Measurements from ENCODE around the gene SF3B2. TPM values are rescaled to one million over a fixed set of nuclear protein-coding genes. Genes with fewer than 3 reads are reported as not detected.
"Not testable (repeated sequence)": the region's sequence is repeated elsewhere in the genome, so short reads cannot be mapped to it uniquely, and the experiment has no call there.

The SF3B2 gene
- 100 to 1,000 TPM in 1 of 6 donors, 10 to 100 TPM in 5; 68.8 to 106 (median 85.2) TPM for polyA plus RNA-seq (ENCODE audit: low read depth in 6 of 6)

DNA sequence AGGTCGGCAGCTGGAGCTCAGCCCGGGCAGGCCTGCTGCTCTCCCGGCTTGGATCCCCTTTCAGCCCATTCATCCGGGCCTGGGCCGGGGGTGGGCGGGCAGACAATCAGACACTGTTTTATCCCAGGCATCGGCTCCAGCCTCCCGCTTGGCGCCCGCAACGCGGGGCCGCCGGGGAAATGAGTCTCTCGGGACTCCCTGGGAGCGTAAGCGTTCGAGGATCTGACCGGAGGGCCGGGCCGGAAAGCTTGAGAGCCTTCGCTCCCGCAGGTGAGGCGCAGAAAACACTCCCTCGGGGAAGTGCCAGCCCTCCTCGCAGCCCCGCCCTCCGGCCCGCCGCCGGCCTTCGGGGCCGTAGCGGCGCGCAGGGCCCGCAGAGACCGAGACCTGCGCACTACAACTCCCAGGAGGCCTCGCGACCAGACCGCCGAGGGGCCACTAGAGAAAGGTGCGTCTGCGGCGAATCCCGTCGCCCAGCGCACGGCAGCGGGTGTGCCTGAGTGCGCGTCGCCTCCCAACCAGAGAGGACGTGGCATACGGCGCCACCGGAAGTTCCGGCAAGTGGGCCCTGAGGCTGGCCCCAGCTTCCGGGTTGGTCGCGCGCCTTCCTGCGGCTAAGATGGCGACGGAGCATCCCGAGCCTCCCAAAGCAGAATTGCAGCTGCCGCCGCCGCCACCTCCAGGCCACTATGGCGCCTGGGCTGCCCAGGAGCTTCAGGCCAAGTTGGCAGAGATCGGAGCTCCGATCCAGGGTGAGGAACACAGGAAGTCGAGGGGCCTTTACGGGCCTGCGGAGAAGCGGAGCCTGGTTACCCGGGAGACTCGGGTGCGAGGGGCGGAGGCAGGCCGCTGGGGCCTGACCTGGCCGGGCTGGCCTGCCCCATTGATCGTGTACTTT, at the start of gene SF3B2:
TSS of gene SF3B2 (plus strand) at position 599 of the 898 bp plus-strand sequence. CDS start at position 620, 21 bp downstream.
- H3K27ac Mint-ChIP-seq = peak within 1 kb of the TSS; percentile 95 to 99 (median 97)
- H3K36me3 Mint-ChIP-seq = peaks cover 1 to 9% of the 10 kb centered on the region in 2 donors
- ATAC-seq (ENCODE audit: low read depth in 2 of 2) (peak; percentile 93), DNase-seq (peak; percentile 95)
- peak within 1 kb of the TSS; percentile 92 to 100 (median 99) for H3K4me3 Mint-ChIP-seq
- H3K9me3 Mint-ChIP-seq = peaks cover 0 to 1% (median 0%) of the 10 kb centered on the region in 7 donors
- H3K27me3 Mint-ChIP-seq = peaks cover 0 to 19% (median 8%) of the 10 kb centered on the region in 3 donors
- H3K4me1 Mint-ChIP-seq = peaks cover 36 to 38% (median 38%) of the 10 kb centered on the region in 3 donors

DNA sequence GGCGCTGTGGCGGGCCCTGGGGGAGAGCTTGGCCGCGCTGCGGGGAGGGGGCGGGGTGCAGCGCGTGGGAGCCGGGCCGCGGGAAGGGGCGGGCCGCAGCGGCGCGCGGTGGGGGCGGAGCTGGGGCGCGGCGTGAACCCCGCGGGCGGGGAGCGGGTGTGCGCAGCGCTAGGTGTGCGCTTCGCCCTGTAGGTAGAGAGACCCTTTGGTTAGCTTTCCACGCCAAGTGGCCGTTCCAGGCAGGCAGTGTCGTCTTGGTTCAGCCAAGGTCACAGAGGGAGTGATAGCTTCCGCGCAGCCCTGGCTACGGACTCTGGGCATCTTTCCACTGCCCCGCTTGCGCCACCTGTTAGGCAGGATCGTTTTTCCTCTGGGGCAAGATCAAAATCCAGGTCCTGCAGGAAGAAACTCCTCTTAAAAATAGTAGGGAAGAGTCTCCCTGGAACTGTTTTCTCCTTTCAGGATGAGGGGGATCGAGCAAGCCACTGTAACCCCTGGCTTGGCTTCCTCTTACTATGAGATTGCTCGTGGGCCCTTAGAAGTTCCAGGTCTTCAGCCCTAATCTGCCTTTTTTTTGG, 49.4 kb upstream of the SF3B2 start:
- Mint-ChIP-seq H3K4me3 (peak overlapping the region; percentile 94 to 100 (median 99)), H3K9me3 (no peaks in the 10 kb centered on the region), H3K36me3 (peaks cover 6 to 9% of the 10 kb centered on the region in 2 donors), H3K27ac (peak overlapping the region; percentile 72 to 100 (median 98)), H3K4me1 (peaks cover 19 to 50% (median 37%) of the 10 kb centered on the region in 3 donors), H3K27me3 (no peaks in the 10 kb centered on the region)
- DNase-seq (no peak), ATAC-seq (ENCODE audit: low read depth in 2 of 2) (peak; percentile 70 to 74)

DNA sequence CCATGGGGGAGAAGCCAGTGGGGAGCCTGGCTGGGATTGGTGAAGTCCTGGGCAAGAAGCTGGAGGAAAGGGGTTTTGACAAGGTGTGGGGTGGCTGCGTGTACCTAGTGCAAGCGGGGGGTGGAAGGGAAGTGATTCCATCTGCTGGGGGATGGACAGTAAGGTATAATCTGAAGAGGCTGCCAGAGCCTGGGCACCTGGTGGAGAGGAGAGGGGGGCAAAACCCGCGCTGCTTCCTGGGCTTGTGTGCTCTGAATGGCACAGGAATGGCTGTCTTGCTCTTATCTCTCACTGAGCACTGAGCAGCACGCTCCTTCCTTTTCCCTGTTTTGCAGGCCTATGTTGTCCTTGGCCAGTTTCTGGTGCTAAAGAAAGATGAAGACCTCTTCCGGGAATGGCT, 48.9 kb upstream of the SF3B2 start:
- ATAC-seq (ENCODE audit: low read depth in 2 of 2) (no peak), DNase-seq (no peak)
- Mint-ChIP-seq H3K36me3 (peaks cover under 1 to 4% of the 10 kb centered on the region in 2 donors), H3K9me3 (no peaks in the 10 kb centered on the region), H3K4me1 (peaks cover 18 to 50% (median 34%) of the 10 kb centered on the region in 3 donors), H3K27me3 (no peaks in the 10 kb centered on the region), H3K27ac (peak overlapping the region in 4 of 6 donors; percentile 28 to 85 (median 58)), H3K4me3 (peak overlapping the region; percentile 77 to 100 (median 96))

DNA sequence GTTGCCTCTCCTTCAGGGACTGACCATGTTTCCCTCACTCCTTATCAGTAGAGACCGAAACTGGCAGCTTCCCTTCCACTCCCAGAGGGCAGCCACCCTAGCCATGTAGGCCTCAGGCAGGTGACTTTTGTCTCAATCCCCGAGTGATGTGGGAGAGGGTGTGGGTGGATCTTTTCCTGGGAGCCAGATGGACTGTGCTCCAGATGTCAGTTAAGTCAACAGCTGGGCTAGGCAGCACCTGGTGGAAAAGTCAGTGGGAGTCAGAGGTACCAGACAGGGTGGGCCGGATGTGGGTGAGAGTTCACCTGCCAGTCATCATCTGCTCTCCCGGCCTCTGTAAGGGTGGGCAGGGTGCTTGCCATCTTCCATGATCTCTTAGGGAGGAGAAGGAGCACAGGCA, 48.0 kb upstream of the SF3B2 start:
- Mint-ChIP-seq H3K9me3 (no peaks in the 10 kb centered on the region), H3K4me1 (peaks cover 18 to 49% (median 34%) of the 10 kb centered on the region in 3 donors), H3K27me3 (no peaks in the 10 kb centered on the region), H3K4me3 (peak overlapping the region in 7 of 8 donors; percentile 20 to 94 (median 73)), H3K36me3 (no peaks in the 10 kb centered on the region), H3K27ac (no peak overlapping the region)
- DNase-seq (no peak), ATAC-seq (ENCODE audit: low read depth in 2 of 2) (no peak)

DNA sequence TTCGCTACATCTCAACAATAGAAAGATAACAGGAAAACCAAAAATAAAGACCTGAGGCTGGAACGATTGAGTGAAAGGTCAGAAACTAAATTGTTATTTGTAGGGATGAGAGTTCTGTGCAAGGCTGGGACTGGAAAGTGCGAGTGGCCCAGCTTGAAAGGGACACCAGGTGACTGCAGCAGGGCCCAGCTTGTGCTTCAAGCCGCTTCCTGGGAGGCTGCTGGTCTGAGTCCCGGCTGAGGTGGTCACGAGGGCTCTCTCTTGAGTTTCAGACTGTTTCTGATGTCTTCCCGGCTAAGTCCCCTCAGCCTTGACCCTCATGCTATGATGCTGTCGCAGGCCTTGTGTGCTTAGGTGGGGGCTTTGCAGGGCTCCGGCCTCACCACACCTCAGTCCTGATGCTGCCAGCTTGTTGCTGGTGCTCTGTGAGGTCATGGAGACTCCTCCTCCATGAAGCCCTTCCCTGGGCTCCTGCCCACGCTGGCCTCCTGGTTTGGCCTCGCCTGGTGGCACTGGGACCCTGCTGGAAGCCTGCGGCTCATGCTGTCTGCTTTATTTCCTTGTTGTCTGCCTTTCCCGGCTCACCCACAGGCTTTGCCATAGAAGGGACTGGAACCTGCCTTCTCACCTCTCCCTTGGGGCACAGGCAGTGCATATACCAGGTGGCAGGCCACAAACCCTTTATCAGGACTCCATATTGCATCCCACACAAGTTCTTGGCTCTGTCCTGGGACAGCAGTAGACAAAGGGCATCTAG, 45.9 kb upstream of the SF3B2 start:
- Mint-ChIP-seq H3K27ac (peak overlapping the region in 2 of 6 donors; percentile 18 to 57), H3K27me3 (peaks cover 0 to 6% (median 0%) of the 10 kb centered on the region in 3 donors), H3K9me3 (no peaks in the 10 kb centered on the region), H3K36me3 (no peaks in the 10 kb centered on the region), H3K4me3 (peak overlapping the region in 2 of 8 donors; percentile 49 to 76), H3K4me1 (peaks cover 10 to 33% (median 22%) of the 10 kb centered on the region in 3 donors)
- no peak for DNase-seq
- no peak for ATAC-seq (ENCODE audit: low read depth in 2 of 2)

DNA sequence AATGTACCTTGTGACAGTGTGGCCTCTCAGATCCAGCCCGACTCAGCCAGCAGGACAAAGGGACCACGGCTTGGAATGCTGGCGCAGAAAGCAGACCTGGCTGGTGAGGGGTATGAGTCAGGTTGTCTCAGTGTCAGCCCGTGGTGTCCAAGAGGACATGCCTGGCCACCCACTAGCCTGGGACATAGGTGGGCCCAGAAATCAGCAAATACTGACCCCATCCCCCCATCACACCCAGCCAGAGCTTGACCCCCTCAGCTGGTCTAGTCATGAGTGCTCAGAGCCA, 45.3 kb upstream of the SF3B2 start:
- Mint-ChIP-seq H3K36me3 (no peaks in the 10 kb centered on the region), H3K4me3 (peak overlapping the region in 1 of 8 donors; percentile 19), H3K4me1 (peaks cover 5 to 29% (median 17%) of the 10 kb centered on the region in 3 donors), H3K27ac (no peak overlapping the region), H3K9me3 (no peaks in the 10 kb centered on the region), H3K27me3 (peaks cover 0 to 6% (median 0%) of the 10 kb centered on the region in 3 donors)
- no peak for DNase-seq
- ATAC-seq (ENCODE audit: low read depth in 2 of 2) = no peak

GRCh38 chr11:66007201-66007634, 44.9 kb upstream of the SF3B2 start:
- Mint-ChIP-seq H3K4me1 (peaks cover 3 to 25% (median 13%) of the 10 kb centered on the region in 3 donors), H3K4me3 (no peak overlapping the region), H3K9me3 (no peaks in the 10 kb centered on the region), H3K36me3 (no peaks in the 10 kb centered on the region), H3K27me3 (peaks cover 0 to 6% (median 3%) of the 10 kb centered on the region in 3 donors), H3K27ac (peak overlapping the region in 1 of 6 donors; percentile 57)
- ATAC-seq (ENCODE audit: low read depth in 2 of 2) (no peak), DNase-seq (no peak)

DNA sequence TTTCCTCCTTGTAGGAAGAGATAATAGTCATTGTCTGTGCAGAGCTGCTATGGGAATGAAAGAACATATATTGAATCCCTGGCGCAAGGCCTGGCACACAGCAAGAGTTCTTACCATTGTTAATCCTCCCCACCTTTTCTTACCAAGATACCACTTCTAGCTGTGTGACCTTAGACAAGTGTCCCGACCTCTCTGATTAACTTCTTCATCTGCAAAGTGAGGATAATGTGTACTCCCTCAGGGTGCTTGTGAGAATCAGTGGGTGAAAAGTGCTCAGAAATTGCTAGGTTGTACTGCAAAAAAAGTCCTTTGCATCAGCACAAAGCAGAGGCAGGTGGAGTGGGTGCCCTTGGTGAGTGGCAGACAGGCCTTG, 44.1 kb upstream of the SF3B2 start:
- H3K9me3 Mint-ChIP-seq = no peaks in the 10 kb centered on the region
- H3K36me3 Mint-ChIP-seq = no peaks in the 10 kb centered on the region
- ATAC-seq (ENCODE audit: low read depth in 2 of 2) (no peak), DNase-seq (no peak)
- H3K4me3 Mint-ChIP-seq = no peak overlapping the region
- no peak overlapping the region for H3K27ac Mint-ChIP-seq
- H3K27me3 Mint-ChIP-seq = peaks cover 0 to 11% (median 6%) of the 10 kb centered on the region in 3 donors
- peaks cover 2 to 20% (median 4%) of the 10 kb centered on the region in 3 donors for H3K4me1 Mint-ChIP-seq

DNA sequence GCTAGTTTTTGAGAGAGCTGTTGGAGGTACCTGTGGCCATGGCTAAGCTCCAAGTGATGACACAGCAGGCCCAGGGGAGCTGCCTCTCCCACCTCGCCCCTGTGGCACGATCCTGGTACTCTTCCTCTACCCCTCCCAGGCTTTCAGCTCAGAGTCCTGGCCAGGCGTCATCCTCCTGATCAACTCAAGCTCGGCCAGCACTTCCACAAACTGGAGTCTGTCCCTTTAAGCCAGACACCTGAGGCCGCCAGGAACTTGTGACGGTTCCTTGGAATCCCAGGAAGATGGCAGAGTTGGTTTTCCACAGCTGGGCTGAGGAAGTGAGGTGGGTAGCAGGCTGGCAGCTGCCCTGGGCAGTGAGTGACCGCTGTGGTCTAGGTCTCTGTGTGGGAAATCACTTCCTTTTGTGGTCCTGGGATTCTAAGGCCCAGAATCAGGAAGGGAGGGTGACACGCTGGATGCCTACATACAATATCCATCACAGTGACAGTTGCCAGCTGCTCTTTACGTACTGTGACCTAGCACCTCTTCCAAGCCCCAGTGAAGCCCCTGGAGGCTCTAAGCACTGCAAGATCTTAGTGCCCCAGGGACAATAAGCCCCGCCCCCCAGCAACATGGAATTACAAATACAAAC, 43.6 kb upstream of the SF3B2 start:
- peaks cover 0 to 16% (median 6%) of the 10 kb centered on the region in 3 donors for H3K27me3 Mint-ChIP-seq
- H3K9me3 Mint-ChIP-seq = no peaks in the 10 kb centered on the region
- no peak overlapping the region for H3K4me3 Mint-ChIP-seq
- DNase-seq (no peak), ATAC-seq (ENCODE audit: low read depth in 2 of 2) (no peak)
- no peaks in the 10 kb centered on the region for H3K36me3 Mint-ChIP-seq
- no peak overlapping the region for H3K27ac Mint-ChIP-seq
- H3K4me1 Mint-ChIP-seq = peaks cover 0 to 15% (median 0%) of the 10 kb centered on the region in 3 donors

- Mint-ChIP-seq H3K27me3 (peaks cover 0 to 27% (median 13%) of the 10 kb centered on the region in 3 donors), H3K4me3 (peak overlapping the region in 2 of 8 donors; percentile 12 to 72)
- not testable (repeated sequence) for H3K4me1 Mint-ChIP-seq; DNase-seq; H3K9me3 Mint-ChIP-seq; ATAC-seq (ENCODE audit: low read depth in 2 of 2); H3K27ac Mint-ChIP-seq; H3K36me3 Mint-ChIP-seq
Observed at GRCh38 chr11:66010036-66010435, 42.1 kb upstream of the SF3B2 start.

DNA sequence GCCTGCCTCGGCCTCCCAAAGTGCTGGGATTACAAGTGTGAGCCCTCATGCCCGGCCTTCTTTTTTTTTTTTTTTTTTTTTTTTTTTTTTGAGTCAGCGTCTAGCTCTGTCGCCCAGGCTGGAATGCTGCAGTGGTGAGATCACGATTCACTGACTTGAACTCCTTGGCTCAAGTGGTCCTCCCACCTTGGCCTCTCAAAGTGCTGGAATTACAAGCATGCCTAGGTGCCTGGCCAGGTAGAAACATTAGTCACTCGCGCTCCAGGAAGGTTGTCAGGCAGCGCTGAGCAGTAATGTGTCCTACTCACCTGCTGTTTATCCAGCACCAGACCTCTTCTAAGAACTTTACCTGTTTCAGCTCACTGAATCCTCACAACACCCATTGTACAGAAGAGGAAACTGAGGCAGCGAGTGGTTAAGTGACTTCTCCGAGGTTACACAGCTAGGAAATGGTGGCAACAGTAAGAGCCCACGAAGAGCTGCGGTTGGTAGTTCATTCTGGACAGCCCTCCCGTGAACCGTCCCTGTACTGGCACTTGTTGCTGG, 40.9 kb upstream of the SF3B2 start:
- no peak overlapping the region for H3K4me3 Mint-ChIP-seq
- DNase-seq (no peak), ATAC-seq (ENCODE audit: low read depth in 2 of 2) (no peak)
- H3K4me1 Mint-ChIP-seq = peaks cover 0 to 6% (median 0%) of the 10 kb centered on the region in 3 donors
- H3K36me3 Mint-ChIP-seq = no peaks in the 10 kb centered on the region
- peak overlapping the region in 1 of 6 donors; percentile 74 for H3K27ac Mint-ChIP-seq
- peaks cover 0 to 27% (median 14%) of the 10 kb centered on the region in 3 donors for H3K27me3 Mint-ChIP-seq
- H3K9me3 Mint-ChIP-seq = no peaks in the 10 kb centered on the region

- H3K4me1 Mint-ChIP-seq = peaks cover 0 to 6% (median 0%) of the 10 kb centered on the region in 3 donors
- ATAC-seq (ENCODE audit: low read depth in 2 of 2) (peak in 1 of 2 donors; percentile 25), DNase-seq (no peak)
- peak within 1 kb of the TSS in 2 of 8 donors; percentile 20 to 29 for H3K4me3 Mint-ChIP-seq
- peak within 1 kb of the TSS in 1 of 6 donors; percentile 74 for H3K27ac Mint-ChIP-seq
- H3K9me3 Mint-ChIP-seq = no peaks in the 10 kb centered on the region
- peaks cover 0 to 27% (median 14%) of the 10 kb centered on the region in 3 donors for H3K27me3 Mint-ChIP-seq
- H3K36me3 Mint-ChIP-seq = no peaks in the 10 kb centered on the region
Observed at GRCh38 chr11:66011785-66012303, 40.3 kb upstream of the SF3B2 start, which contains the start of gene CST6. TSS of gene CST6 (plus strand) at chr11:66012008. CDS start at chr11:66012045, 37 bp downstream.
